BLaER1 (cell line): Measurements from ENCODE around the gene OLIG1.

Experiments
- H3K27ac ChIP-seq: shearing (Covaris generic); formaldehyde crosslinking; 2 replicates; pipeline ENCODE4 v1.8.1; 2022
- H3K27me3 ChIP-seq: shearing (Covaris generic); formaldehyde crosslinking; 2 replicates; pipeline ENCODE4 v1.8.1; 2022
- H3K36me3 ChIP-seq: shearing (Covaris generic); formaldehyde crosslinking; 2 replicates; pipeline ENCODE4 v1.8.1; 2022
- H3K4me1 ChIP-seq: shearing (Covaris generic); formaldehyde crosslinking; 2 replicates; pipeline ENCODE4 v1.8.1; 2022
- H3K4me2 ChIP-seq: shearing (Covaris generic); formaldehyde crosslinking; 2 replicates; pipeline ENCODE4 v1.8.1; 2022
- H3K4me3 ChIP-seq: shearing (Covaris generic); formaldehyde crosslinking; 2 replicates; pipeline ENCODE4 v1.8.1; 2022
- H3K9ac ChIP-seq: shearing (Covaris generic); formaldehyde crosslinking; 2 replicates; pipeline ENCODE4 v1.8.1; 2022
- H3K9me3 ChIP-seq: shearing (Covaris generic); formaldehyde crosslinking; 2 replicates; pipeline ENCODE4 v1.8.1; 2022
- H4K20me1 ChIP-seq: shearing (Covaris generic); formaldehyde crosslinking; 2 replicates; pipeline ENCODE4 v1.8.1; 2022
- Cebpa-rat ChIP-seq: shearing (Covaris generic); IDR thresholded peaks from 2 replicates; pipeline ENCODE4 v1.8.1; 2022

OLIG1 gene

DNA sequence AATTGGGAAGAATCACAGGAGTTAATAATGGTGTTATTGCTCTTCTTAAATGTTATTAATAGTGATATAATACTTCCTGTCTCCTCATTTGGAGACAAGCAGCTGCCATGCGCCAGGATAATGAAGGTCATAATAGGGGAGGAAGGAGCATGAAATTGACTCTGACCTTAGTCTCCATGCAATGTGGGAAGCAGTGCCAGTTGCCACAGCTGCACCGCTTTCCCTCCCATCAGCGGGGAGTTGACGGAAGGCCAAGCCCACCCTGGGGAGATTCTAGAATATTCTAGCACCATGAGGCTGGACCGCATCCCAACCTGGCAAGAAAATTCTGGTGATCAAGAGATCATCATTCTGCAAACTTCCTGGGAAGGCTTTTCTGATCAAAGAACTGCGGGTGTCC, 11.0 kb upstream of the OLIG1 start:
- TF ChIP-seq Cebpa-rat: no peak
- Histone ChIP-seq H3K4me3 (0 out of 2 replicates have a peak overlapping the region, but pooled peaks have one; percentile 5), H3K27ac (peak overlapping the region; percentile 62; the same call in 1 of the 2 replicates), H3K9ac (peak overlapping the region; percentile 3; the same call in 1 of the 2 replicates), H3K9me3 (no peaks in the 10 kb centered on the region), H3K4me2 (peak overlapping the region; percentile 81), H3K4me1 (peaks cover 83% of the 10 kb centered on the region), H3K27me3 (no peaks in the 10 kb centered on the region), H3K36me3 (no peaks in the 10 kb centered on the region), H4K20me1 (no peaks in the 10 kb centered on the region)

- peak; percentile 99 for TF ChIP-seq Cebpa-rat
- H3K4me1 ChIP-seq: peaks cover 88% of the 10 kb centered on the region
- H4K20me1 ChIP-seq: no peaks in the 10 kb centered on the region
- H3K9me3 ChIP-seq: no peaks in the 10 kb centered on the region
- H3K4me3 ChIP-seq: 0 out of 2 replicates have a peak overlapping the region, but pooled peaks have one; percentile 5
- H3K4me2 ChIP-seq: peak overlapping the region; percentile 81
- no peaks in the 10 kb centered on the region for H3K36me3 ChIP-seq
- H3K9ac ChIP-seq: no peak overlapping the region
- peak overlapping the region; percentile 62 for H3K27ac ChIP-seq
- H3K27me3 ChIP-seq: no peaks in the 10 kb centered on the region
Measured at GRCh38 chr21:33059380-33059841, 10.5 kb upstream of the OLIG1 start.

- H3K9me3 ChIP-seq: no peaks in the 10 kb centered on the region
- no peak overlapping the region for H3K27ac ChIP-seq
- H4K20me1 ChIP-seq: no peaks in the 10 kb centered on the region
- H3K4me3 ChIP-seq: no peak overlapping the region
- H3K27me3 ChIP-seq: no peaks in the 10 kb centered on the region
- no peak for TF ChIP-seq Cebpa-rat
- H3K4me2 ChIP-seq: peak overlapping the region; percentile 81; the same call in 1 of the 2 replicates
- H3K36me3 ChIP-seq: no peaks in the 10 kb centered on the region
- peaks cover 81% of the 10 kb centered on the region for H3K4me1 ChIP-seq
- no peak overlapping the region for H3K9ac ChIP-seq
Measured at GRCh38 chr21:33061233-33061632, 8.7 kb upstream of the OLIG1 start.

GRCh38 chr21:33063375-33063883, 6.5 kb upstream of the OLIG1 start:
- Histone ChIP-seq H3K4me1 (peaks cover 72% of the 10 kb centered on the region), H3K9ac (no peak overlapping the region), H3K36me3 (no peaks in the 10 kb centered on the region), H4K20me1 (no peaks in the 10 kb centered on the region), H3K4me3 (no peak overlapping the region), H3K27me3 (peaks cover 6% of the 10 kb centered on the region), H3K27ac (no peak overlapping the region), H3K9me3 (no peaks in the 10 kb centered on the region; the same call in 1 of the 2 replicates), H3K4me2 (peak overlapping the region; percentile 39)
- no peak for TF ChIP-seq Cebpa-rat

DNA sequence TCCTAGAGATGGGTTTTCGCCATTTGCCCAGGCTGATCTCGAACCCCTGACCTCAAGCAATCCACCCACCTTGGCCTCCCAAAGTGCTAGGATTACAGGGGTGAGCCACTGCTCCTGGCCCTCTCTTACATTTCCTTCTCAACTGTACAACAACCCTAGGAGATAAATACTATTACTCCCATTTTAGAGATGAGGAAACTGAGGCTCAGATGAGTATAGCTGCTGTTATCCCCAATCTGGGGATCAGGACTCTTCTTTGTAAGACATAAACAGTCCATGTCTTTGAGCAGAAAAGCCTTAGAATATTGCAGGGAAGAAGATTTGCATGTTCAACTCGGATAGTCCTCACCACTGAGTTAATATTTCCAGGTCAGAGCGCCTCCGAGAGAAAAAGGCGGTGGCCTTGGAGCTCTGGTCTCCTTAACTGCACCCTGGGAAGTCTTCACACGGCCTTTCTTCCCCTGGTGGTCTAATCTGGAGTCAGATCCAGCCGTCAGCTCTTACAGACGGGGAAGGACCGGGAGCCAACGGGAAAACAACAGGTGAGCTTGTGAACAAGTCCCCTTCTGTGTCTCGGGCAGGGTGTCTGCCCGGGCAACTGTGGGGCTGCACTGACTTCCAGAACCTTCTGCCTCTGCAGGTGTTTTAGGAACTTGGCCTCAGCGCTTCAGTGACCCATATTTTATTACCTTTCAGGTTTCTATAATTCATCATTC, 5.9 kb upstream of the OLIG1 start:
- no peak overlapping the region for H3K27ac ChIP-seq
- H4K20me1 ChIP-seq: no peaks in the 10 kb centered on the region
- H3K4me1 ChIP-seq: peaks cover 66% of the 10 kb centered on the region
- H3K36me3 ChIP-seq: no peaks in the 10 kb centered on the region
- H3K4me3 ChIP-seq: no peak overlapping the region
- TF ChIP-seq Cebpa-rat: no peak
- peaks cover 12% of the 10 kb centered on the region for H3K27me3 ChIP-seq
- H3K9me3 ChIP-seq: peaks cover 6% of the 10 kb centered on the region
- peak overlapping the region; percentile 36 for H3K4me2 ChIP-seq
- H3K9ac ChIP-seq: no peak overlapping the region

- no peaks in the 10 kb centered on the region for H3K36me3 ChIP-seq
- no peak overlapping the region for H3K27ac ChIP-seq
- peak overlapping the region; percentile 36 for H3K4me2 ChIP-seq
- 0 out of 2 replicates have a peak, but pooled peaks cover under 1% of the 10 kb centered on the region for H4K20me1 ChIP-seq
- H3K27me3 ChIP-seq: peaks cover 20% of the 10 kb centered on the region
- no peak overlapping the region for H3K9ac ChIP-seq
- no peak overlapping the region for H3K4me3 ChIP-seq
- H3K9me3 ChIP-seq: peaks cover 13% of the 10 kb centered on the region
- no peak for TF ChIP-seq Cebpa-rat
- peaks cover 60% of the 10 kb centered on the region for H3K4me1 ChIP-seq
Measured at GRCh38 chr21:33064623-33065390, 5.1 kb upstream of the OLIG1 start.

DNA sequence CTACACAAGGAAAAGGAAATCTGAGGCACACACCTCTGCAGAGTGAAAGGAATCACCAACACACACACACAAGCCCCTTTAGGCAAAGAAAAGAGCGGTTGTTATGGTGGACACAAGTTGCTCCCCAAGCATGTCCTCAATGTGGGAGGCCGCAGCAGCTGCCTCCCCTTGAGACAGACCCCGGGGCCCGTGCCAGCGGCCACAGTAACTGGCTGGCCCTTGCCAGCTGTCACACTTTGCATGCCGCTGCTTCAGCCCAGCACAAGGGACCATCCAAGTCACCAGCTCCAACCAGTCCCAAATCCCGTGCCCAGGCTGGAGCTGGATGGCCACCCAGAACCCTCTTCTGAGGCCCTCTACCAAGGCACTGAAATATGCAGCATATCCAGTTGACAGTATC, 2.9 kb upstream of the OLIG1 start:
- Histone ChIP-seq H3K4me1 (peaks cover 64% of the 10 kb centered on the region), H3K27me3 (peaks cover 42% of the 10 kb centered on the region), H3K27ac (no peak overlapping the region), H3K9ac (no peak overlapping the region), H3K4me2 (peak overlapping the region; percentile 64), H3K9me3 (peaks cover 36% of the 10 kb centered on the region), H3K4me3 (no peak overlapping the region), H3K36me3 (no peaks in the 10 kb centered on the region), H4K20me1 (peaks cover 22% of the 10 kb centered on the region)
- no peak for TF ChIP-seq Cebpa-rat

DNA sequence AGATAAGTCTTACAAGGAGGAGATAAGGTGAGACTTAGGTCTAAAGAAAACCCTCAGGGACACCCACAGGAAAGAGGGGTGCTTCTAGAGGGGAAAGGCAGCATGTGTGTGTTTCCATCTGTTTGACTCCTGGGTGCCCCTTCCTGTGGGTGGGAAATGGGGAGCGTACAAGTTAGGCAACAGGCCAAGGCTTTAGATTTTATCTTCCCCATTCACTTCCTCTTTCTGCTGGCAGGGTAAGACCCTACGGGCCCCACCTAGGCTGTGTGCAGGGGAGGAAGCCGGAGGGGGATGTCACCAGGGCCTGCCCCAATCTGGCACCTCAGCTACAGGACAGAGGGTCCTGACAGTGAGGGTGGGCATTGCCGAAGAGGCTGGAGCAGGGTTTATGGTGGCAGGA, 2.5 kb upstream of the OLIG1 start:
- H3K27me3 ChIP-seq: peaks cover 46% of the 10 kb centered on the region

DNA sequence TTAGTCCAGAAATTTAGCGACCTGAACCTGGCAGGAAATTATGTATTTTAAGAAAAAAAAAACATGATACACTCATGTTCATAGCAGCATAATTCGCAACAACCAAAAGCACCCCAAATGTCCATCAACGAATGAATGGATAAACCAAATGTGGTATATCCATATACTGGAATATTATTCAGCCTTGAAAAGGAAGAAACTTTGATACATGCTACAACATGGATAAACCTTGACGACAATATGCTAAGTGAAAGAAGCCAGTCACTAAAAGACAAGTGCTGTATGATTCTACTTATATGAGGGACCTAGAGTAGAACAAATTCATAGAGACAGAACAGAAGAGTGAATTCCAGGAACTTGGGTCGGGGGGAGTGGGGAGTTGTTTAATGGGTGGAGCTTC, 698 bp upstream of the OLIG1 start:
- H3K9ac ChIP-seq: no peak overlapping the region
- H3K4me1 ChIP-seq: peaks cover 46% of the 10 kb centered on the region
- peak overlapping the region; percentile 49; the same call in 1 of the 2 replicates for H3K4me3 ChIP-seq
- peaks cover 64% of the 10 kb centered on the region for H3K27me3 ChIP-seq
- H3K36me3 ChIP-seq: no peaks in the 10 kb centered on the region
- peaks cover 22% of the 10 kb centered on the region for H4K20me1 ChIP-seq
- H3K4me2 ChIP-seq: no peak overlapping the region
- no peak overlapping the region for H3K27ac ChIP-seq
- H3K9me3 ChIP-seq: peaks cover 38% of the 10 kb centered on the region
- TF ChIP-seq Cebpa-rat: no peak

More for the DNA sequence above, 2.5 kb upstream of the OLIG1 start:
- Histone ChIP-seq H3K9ac (no peak overlapping the region), H4K20me1 (peaks cover 22% of the 10 kb centered on the region), H3K9me3 (peaks cover 38% of the 10 kb centered on the region), H3K4me1 (peaks cover 63% of the 10 kb centered on the region), H3K4me2 (peak overlapping the region; percentile 64), H3K27ac (no peak overlapping the region), H3K4me3 (no peak overlapping the region), H3K36me3 (no peaks in the 10 kb centered on the region)
- no peak for TF ChIP-seq Cebpa-rat

DNA sequence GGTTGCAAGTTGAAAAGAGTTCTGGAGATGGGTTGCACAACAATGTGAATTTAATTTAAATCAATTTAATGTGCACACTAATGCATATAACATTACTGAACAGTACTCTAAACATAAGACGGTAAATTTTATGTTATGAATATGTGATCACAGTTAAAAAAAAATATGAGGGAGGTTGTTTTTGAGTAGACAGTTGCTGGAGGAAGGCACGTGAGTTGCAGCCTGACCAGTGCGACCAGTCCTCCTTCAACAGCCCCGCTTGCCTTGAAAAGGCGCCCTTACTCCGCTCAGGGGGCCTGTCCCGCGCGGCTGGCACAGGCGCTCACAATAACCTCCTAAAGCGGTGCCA, 322 bp upstream of the OLIG1 start:
- H3K27ac ChIP-seq: no peak overlapping the region
- no peak for TF ChIP-seq Cebpa-rat
- H3K36me3 ChIP-seq: no peaks in the 10 kb centered on the region
- peaks cover 38% of the 10 kb centered on the region for H3K9me3 ChIP-seq
- peaks cover 22% of the 10 kb centered on the region for H4K20me1 ChIP-seq
- H3K4me3 ChIP-seq: peak overlapping the region; percentile 49
- peaks cover 44% of the 10 kb centered on the region for H3K4me1 ChIP-seq
- H3K4me2 ChIP-seq: peak overlapping the region; percentile 70
- peaks cover 68% of the 10 kb centered on the region for H3K27me3 ChIP-seq
- no peak overlapping the region for H3K9ac ChIP-seq
